Frontal cortex (tissue), 4 donors: Measurements from ENCODE around the gene GHRL. TPM values are rescaled to one million over a fixed set of nuclear protein-coding genes. Genes with fewer than 3 reads are reported as not detected.
A peak's percentile ranks its signal among the peaks of the same experiment; 100 is the strongest.

Source experiments
- DNase-seq, 2 donors: peaks; one replicate each; pipeline ENCODE4 v3.0.0; 2012; ENCODE audit warnings: low spot score in 2 of 2
- FAIRE-seq: peaks from 2 replicates; lab custom pipeline; 2012; peaks lifted over from hg19 to GRCh38; lab: Jason Lieb, UNC
- total RNA-seq: library from RNA; depleted of rRNA; stranded (reverse); fragments of >200 nt; gene quantifications from one replicate; pipeline ENCODE4 v1.2.3, GENCODE V29; 2014
- donor health status: control.
- donor health status: control.
- donor health status: control.

GHRL gene, protein sequence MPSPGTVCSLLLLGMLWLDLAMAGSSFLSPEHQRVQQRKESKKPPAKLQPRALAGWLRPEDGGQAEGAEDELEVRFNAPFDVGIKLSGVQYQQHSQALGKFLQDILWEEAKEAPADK
- not detected for total RNA-seq

GRCh38 chr3:10292505-10293419 lies at the start of gene GHRL:
Gene GHRL, minus strand, starts transcription at chr3:10292947. Its CDS starts 2,767 bp downstream, at chr3:10290180.
- DNase-seq (no peak), FAIRE-seq (no peak)

DNA sequence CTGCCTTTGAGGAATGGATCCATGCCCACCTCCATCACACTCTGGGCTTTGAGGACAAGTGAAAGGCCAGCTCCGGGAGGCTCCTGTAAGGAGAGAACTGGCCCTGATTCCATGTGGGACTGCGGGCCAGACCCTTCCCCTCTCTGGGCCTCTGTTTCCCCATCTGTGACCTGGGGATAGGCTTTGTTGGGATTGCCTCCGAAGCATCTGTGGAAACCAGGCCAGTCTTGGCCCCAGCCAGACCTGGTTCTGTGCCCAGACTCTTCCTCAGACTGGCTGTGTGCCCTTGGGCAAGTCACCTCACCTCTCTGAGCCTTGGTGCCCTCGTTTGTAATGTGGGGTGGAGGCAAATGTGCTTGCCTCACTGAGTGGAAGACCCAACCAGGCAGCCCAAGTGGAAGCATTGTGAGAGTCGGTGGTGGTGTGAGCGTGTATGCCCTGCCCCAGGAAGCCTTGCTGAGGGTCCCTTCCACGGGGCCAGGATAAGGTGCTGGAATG lies 49.2 kb upstream of the GHRL start:
- no peak for DNase-seq
- FAIRE-seq: no peak

DNA sequence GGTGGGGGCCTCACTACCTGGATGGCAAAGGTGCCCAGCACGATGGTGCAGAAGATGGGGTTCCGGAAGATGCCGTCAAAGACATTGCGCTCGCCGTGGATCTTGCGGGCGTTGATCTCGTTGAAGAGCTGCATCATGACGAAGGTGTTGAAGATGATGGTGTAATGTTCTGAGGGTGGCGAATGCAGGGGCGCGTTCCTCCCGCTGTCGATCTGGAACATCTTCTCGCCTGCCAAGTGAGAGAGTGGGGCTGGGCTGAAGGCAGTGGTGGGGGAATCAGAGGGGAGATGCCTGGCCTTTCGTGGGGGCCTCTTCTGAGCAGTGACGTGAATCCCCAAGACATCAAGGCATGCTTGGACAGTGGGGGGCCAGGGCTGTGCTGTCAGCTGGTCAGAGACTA lies 47.7 kb upstream of the GHRL start:
- DNase-seq (no peak), FAIRE-seq (no peak)

- DNase-seq: no peak
- no peak for FAIRE-seq
Measured at GRCh38 chr3:10340046-10340445, 47.3 kb upstream of the GHRL start.

GRCh38 chr3:10339376-10339955 lies 46.7 kb upstream of the GHRL start:
- FAIRE-seq (no peak), DNase-seq (no peak)

DNA sequence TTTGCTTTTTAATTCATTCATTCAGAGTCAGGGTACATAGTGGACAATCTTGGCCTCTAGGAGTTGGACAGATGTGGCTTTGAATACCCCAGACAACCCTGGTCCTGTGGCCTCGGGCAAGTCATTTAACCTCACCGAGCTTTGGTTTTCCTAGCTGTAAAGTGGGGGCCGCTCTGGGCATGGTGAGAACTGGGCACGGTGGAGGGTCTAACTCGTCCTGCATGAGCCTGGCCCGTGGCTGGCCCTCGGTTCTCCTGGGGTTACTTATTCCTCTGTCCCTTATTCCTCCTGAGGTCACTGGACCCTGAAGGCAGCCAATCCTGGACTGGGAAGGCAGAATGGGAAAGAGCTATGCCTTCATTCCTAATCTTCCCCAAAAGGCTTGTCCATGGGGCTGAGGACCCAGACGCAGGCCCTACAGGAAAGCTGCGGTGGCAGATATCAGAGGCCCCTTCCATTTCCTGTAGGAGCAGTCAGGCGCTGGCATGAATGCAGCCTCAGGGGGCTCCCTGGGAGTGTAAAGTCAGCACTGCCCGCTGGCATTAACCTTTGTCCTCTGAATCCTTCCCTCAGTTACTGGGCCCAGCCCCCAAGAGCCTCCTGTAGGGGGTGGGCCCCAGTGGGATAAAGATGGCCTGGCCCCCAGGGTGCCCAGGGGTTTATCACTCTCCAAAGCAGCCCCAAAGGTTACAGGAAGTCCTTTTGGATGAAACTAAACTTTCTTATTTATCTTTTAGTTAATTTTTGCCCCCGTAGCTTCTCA lies 46.0 kb upstream of the GHRL start:
- DNase-seq (no peak), FAIRE-seq (no peak)

DNA sequence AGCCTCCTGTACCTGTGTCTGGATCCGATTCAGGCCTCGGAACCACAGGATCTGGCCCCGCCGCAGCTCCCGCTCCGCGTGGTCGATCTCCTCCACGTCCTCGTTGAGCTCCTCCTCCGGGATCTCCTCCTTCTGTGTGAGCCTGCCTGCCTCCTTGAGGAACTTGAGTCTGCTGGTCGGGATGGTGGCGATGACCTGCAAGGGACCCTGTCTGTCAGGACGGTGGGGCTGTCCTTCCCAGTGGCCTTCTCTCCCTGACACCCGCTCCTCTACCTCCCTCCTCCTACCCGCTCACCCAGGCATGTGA lies 45.4 kb upstream of the GHRL start:
- no peak for FAIRE-seq
- no peak for DNase-seq

- FAIRE-seq (no peak), DNase-seq (no peak)
Measured at GRCh38 chr3:10337323-10338163, 44.8 kb upstream of the GHRL start.

GRCh38 chr3:10336761-10337160 lies 44.0 kb upstream of the GHRL start:
- no peak for DNase-seq
- no peak for FAIRE-seq

DNA sequence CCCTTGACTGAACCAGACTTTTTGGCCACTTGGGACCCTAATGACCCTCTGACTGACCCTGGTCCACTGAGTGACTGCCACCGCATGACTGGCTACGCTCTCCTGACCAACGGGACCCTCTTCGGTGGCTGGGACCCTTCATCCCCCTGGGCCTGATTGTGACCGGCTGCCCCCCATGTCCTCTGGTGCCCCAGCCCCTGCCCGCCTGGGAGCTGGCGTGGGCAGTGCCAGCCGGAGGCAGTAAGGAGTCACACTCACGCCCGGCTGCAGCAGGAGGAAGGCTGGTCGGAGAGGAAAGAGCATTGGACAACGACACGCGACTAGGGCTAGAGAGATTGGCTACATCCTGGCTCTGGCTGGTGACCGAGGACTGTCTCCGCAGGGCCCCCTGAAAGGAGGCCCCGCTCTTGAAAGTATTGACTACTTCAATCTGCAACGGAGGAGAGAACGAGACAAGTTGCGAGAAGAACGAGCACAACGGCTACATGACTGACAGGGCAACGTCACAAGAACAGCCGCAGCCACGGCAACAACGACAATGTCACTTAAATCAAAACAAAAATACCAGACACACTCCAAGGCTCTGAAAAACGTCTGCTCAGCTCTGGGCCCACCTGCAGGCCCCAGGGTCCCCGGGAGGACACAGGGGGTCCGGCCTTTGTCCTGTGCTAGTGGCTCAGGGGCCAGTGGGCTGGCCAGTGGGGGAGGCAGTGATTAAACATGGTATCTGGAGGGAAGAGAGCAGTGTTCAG lies 43.3 kb upstream of the GHRL start:
- DNase-seq (no peak), FAIRE-seq (no peak)

GRCh38 chr3:10335190-10335738 lies 42.5 kb upstream of the GHRL start:
- no peak for DNase-seq
- FAIRE-seq: no peak

- FAIRE-seq (no peak), DNase-seq (peak in 1 of 2 donors; percentile 50)
Measured at GRCh38 chr3:10334459-10334858, 41.7 kb upstream of the GHRL start.

DNA sequence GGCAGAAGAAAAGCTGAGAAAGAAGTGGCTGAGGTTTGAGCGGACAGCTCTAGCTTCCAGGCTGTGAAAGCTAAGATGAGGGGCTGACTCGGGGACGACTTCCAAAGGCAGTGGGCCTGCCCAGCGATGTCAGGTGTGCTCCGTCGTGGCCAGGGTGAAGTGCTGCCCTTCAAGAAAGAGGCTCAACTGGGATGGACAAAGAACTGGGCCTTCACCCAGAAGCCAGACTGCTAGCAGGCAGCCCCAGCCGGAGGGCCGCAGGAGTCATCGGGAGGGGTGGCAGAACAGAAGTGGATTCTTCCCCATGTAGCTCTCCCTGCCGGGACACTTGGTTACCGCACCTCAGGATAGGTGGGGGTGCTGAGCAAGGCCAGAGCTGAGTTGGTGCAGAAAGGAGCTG lies 41.3 kb upstream of the GHRL start:
- no peak for DNase-seq
- FAIRE-seq: no peak

- DNase-seq: no peak
- FAIRE-seq: no peak
Measured at GRCh38 chr3:10333349-10333650, 40.6 kb upstream of the GHRL start.

DNA sequence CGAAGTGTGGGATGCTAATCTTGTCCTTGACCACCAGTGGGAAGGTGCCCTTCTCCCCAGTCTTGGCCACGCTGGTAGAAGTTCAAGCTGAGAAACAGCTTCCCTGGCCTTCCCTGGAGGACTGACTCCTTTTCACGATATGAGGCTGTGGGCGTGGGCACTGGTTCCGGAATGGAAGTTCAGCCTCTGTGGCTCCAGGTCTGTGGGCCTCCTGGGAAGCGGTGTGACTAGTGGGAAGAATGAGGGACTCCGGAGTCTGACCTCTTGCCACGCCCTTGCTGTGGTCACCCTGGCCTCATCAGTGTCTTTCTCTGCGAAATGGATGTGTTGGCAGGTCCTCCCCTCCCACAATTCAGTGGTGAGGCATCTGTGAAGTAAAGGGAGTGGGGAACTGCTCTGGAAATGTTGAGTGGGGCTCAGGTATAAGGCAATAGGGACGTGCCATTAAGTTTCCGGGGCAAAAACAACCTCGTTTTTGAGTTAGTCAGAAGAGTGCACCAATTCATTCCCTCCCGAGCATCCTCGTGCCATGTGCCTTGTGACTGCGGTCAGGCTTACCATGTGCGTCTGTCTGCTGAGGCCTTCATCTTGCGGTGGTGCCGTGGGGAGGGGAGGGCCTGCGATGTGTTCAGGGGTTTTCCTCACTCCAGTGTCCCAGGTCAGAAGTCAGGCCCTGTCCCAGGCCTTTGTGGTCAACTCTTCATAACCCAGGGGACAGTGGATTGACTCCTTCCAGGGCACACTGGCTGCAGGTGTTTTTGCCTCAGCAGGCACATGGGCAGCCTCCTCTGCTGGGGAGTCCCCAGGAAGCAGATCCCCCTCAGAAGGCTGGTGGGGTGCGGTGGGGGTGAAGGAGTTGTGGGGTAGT lies 40.0 kb upstream of the GHRL start:
- FAIRE-seq: no peak
- no peak for DNase-seq

DNA sequence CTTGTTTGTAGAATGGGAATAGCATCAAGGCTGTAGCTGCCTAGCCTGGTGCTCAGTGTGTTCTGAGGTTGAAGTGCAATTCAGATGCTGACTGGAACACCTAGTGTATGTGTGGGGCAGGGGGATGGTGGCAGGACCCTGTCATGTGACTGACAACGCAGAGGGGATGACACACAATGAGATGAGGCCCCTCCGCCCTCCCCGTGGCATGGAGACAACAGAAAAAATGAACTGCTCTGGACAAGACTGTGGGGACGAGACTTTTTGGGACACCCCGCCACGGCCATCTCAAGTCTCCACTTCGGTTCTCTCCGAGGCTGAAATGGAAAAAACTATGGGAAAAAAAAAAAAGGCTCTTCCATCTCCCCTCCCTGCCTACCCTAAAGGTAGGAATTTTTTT lies 38.6 kb upstream of the GHRL start:
- FAIRE-seq (no peak), DNase-seq (no peak)

GRCh38 chr3:10330319-10330718 lies 37.6 kb upstream of the GHRL start:
- FAIRE-seq (no peak), DNase-seq (no peak)

DNA sequence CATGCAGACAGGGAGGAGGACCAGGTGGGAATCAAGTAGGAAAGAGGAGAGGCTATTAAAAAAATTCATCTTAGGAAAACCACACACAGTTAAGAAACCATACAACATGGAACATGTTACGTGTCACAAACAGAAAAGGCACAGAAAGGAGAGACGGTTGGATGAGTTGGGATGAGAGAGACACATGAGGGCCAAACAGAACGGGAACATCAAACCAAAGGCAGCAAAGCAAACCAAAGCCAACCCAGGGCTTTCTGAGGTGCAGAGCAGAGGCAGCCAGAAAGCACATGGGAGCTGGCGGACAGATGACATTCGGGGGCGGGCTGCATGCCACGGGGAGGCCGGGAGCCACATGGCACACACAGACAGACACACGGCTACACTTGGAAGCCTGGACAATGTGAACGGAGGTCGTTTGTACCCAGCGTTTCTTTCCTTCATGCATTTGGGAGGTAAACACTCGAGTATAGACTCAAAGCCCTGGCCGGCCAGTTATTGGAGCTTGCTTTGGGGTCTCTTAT lies 36.8 kb upstream of the GHRL start:
- FAIRE-seq: no peak
- DNase-seq: no peak
